Large intestine (tissue), 3 donors: ENCODE measurements around the gene AARS2. TPM values are rescaled to one million over a fixed set of nuclear protein-coding genes. Genes with fewer than 3 reads are reported as not detected.

Experiments used
- DNase-seq, 2 donors: peaks; one replicate each; pipeline versions ENCODE4 v3.0.0 to v3.0.0-alpha.2; 2013
- H3K27ac ChIP-seq: one replicate; pipeline ENCODE4 v1.5.1; 2013; ENCODE audit warnings: low read length
- H3K27me3 ChIP-seq: 2 replicates; pipeline ENCODE4 v1.6.1; 2013; ENCODE audit warnings: low read length; ENCODE audit not compliant: control insufficient read depth, insufficient read depth
- H3K36me3 ChIP-seq: 2 replicates; pipeline ENCODE4 v1.6.1; 2013; ENCODE audit warnings: low read length; ENCODE audit not compliant: control insufficient read depth, insufficient read depth
- H3K4me1 ChIP-seq: one replicate; pipeline ENCODE4 v1.6.1; 2013; ENCODE audit warnings: low read length; ENCODE audit not compliant: control insufficient read depth, insufficient read depth
- H3K4me3 ChIP-seq: one replicate; pipeline ENCODE4 v1.5.1; 2013; ENCODE audit warnings: low read length
- H3K9me3 ChIP-seq: one replicate; pipeline ENCODE4 v1.6.1; 2013; ENCODE audit warnings: mild to moderate bottlenecking, low read depth, low read length, moderate library complexity; ENCODE audit not compliant: control insufficient read depth
- WGBS: methylation state at CpG from one replicate; pipeline ENCODE4 v1.1.5; 2013; ENCODE audit warnings: low lambda C conversion rate; ENCODE audit not compliant: insufficient coverage; 5-methylcytosine and 5-hydroxymethylcytosine counted together
- polyA plus RNA-seq: library from polyadenylated mRNA; unstranded; fragments of 120-200 nt; gene quantifications from one replicate; pipeline ENCODE4 v1.2.1, GENCODE V29; 2013

Gene AARS2
- polyA plus RNA-seq, 1 donor = 14.3 TPM

DNA sequence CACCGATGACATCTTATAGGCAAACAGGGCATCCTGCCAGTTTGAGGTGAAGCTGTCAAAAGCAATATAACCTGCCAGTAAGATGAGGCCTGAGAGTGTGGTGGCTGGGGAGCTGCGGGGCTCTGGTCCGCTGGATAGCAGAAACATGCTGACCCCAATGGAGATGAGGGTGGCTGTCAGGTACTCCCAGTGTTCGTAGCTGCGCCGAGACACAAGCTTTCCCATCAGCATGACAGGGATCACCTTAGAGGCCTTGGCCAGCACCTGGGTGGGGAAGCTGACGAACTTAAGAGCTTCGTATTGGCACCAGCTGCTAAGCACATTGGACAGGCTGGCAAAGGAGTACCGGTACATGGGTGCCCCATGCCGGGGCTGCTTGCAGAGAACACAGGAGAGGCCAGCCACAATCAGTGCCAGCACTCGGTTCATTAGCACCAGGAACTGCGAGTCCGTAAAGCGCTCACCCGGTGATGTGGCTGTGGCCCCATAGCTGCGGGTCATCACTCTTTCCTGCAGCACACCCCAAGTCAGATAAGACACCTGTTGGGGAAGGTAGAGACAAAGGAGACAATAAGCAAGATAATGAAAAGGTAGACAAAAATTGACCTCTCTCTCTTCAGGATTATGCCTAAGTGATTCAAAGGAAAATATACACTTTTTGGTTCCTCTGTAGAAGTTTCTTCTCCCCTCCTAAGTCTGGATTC lies 57.9 kb downstream of the AARS2 start:
- WGBS = no CpG with 5 or more reads among the region's 16 CpGs

GRCh38 chr6:44254191-44255104 lies 58.7 kb downstream of the AARS2 start:
- Histone ChIP-seq H3K36me3 (peaks cover 69% of the 10 kb centered on the region), H3K4me3 (no peak overlapping the region), H3K9me3 (peaks cover 3% of the 10 kb centered on the region), H3K27me3 (no peaks in the 10 kb centered on the region), H3K4me1 (peaks cover 10% of the 10 kb centered on the region), H3K27ac (no peak overlapping the region)
- no CpG with 5 or more reads among the region's 12 CpGs for WGBS
- no peak for DNase-seq

More for the DNA sequence above, 57.9 kb downstream of the AARS2 start:
- peaks cover 10% of the 10 kb centered on the region for H3K4me1 ChIP-seq
- H3K27ac ChIP-seq = no peak overlapping the region
- H3K9me3 ChIP-seq = peaks cover 3% of the 10 kb centered on the region
- H3K27me3 ChIP-seq = no peaks in the 10 kb centered on the region
- no peak overlapping the region for H3K4me3 ChIP-seq
- H3K36me3 ChIP-seq = peaks cover 67% of the 10 kb centered on the region
- no peak for DNase-seq

DNA sequence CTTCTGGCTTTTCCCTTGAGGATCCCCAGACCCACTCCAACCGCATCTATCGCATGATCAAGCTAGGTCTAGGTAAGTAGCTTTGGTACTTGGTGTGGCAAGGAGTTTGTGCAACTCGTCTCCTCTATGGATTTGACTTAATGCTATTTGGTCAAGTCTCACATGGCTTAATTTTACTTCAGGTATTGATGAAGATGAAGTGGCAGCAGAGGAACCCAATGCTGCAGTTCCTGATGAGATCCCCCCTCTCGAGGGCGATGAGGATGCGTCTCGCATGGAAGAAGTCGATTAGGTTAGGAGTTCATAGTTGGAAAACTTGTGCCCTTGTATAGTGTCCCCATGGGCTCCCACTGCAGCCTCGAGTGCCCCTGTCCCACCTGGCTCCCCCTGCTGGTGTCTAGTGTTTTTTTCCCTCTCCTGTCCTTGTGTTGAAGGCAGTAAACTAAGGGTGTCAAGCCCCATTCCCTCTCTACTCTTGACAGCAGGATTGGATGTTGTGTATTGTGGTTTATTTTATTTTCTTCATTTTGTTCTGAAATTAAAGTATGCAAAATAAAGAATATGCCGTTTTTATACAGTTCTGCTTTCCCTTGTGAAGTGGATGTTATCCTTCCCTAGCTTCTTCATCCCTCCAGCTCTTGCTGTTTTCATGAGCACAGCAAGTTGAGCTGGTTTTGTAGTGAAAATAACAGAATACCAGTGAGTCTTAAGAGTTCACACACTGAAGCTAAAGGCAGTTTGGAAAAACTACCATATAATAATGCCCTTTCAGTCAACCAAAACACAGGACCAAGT lies 59.6 kb downstream of the AARS2 start:
- no peak overlapping the region for H3K27ac ChIP-seq
- H3K9me3 ChIP-seq = peaks cover 3% of the 10 kb centered on the region
- WGBS = 67% methylated on average over 1 of the region's 10 CpGs
- no peak overlapping the region for H3K4me3 ChIP-seq
- DNase-seq = no peak
- peaks cover 13% of the 10 kb centered on the region for H3K4me1 ChIP-seq
- peaks cover 70% of the 10 kb centered on the region for H3K36me3 ChIP-seq
- H3K27me3 ChIP-seq = no peaks in the 10 kb centered on the region

DNA sequence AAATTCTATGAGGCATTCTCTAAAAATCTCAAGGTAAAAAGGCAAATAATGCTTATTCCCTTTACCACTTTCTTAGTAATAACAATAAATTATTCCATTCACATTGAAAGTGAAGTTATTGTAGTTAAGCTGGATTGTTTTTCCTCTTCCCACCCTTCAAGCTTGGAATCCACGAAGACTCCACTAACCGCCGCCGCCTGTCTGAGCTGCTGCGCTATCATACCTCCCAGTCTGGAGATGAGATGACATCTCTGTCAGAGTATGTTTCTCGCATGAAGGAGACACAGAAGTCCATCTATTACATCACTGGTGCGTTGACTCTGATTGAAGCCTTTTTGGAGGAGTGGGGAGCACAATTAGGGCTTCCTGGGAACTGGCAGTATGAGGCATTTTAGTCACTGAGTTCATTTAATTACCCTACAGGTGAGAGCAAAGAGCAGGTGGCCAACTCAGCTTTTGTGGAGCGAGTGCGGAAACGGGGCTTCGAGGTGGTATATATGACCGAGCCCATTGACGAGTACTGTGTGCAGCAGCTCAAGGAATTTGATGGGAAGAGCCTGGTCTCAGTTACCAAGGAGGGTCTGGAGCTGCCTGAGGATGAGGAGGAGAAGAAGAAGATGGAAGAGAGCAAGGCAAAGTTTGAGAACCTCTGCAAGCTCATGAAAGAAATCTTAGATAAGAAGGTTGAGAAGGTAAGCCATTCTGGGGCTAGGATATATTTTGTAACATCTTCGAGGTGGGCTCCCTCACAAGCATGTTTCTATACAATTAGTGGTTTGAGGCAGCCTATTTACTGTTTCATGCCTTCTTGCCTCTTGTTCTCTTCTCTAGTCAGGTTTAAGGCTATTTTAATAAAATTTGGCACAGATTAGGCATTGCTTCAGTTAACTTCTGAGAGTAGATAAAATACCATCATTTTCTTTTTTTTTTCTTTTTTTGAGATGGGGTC lies 61.3 kb downstream of the AARS2 start:
- no peak overlapping the region for H3K4me3 ChIP-seq
- peaks cover 8% of the 10 kb centered on the region for H3K4me1 ChIP-seq
- peaks cover 70% of the 10 kb centered on the region for H3K36me3 ChIP-seq
- no peak overlapping the region for H3K27ac ChIP-seq
- WGBS = no CpG with 5 or more reads among the region's 14 CpGs
- DNase-seq = no peak
- no peaks in the 10 kb centered on the region for H3K27me3 ChIP-seq
- H3K9me3 ChIP-seq = peaks cover 1% of the 10 kb centered on the region

DNA sequence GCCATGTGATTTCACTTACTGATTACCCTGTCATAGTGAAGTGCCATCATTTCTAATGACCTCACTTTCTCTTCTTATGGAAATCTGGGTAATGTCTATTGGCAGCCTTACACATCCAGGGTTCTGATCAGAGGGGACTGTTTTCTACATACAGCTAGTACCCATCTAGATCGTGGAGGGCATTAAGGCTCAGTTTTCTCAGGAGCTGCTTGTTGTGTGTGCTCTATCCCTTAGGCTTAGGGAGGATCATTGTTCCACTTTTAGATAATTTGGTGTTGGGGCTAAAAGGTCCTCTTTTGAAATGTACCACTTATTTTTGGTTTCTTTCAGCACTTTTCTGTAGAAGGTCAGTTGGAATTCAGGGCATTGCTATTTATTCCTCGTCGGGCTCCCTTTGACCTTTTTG lies 62.4 kb downstream of the AARS2 start:
- H3K4me3 ChIP-seq = no peak overlapping the region

DNA sequence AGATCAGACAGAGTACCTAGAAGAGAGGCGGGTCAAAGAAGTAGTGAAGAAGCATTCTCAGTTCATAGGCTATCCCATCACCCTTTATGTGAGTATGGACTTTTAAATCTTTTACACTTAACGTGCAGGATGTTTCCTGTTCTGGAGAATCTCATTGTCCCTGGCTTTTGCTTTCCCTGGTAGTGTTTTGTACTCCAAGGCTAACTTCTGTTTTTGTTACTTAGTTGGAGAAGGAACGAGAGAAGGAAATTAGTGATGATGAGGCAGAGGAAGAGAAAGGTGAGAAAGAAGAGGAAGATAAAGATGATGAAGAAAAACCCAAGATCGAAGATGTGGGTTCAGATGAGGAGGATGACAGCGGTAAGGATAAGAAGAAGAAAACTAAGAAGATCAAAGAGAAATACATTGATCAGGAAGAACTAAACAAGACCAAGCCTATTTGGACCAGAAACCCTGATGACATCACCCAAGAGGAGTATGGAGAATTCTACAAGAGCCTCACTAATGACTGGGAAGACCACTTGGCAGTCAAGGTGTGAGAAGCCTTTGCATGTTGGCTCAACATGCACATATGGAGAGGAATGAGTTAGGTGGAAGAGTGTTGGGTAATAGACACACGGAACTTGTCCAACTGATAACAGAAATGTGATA lies 63.0 kb downstream of the AARS2 start:
- 58% methylated on average over 1 of the region's 6 CpGs for WGBS
- no peak for DNase-seq
- no peaks in the 10 kb centered on the region for H3K27me3 ChIP-seq
- no peak overlapping the region for H3K4me3 ChIP-seq
- peaks cover 8% of the 10 kb centered on the region for H3K4me1 ChIP-seq
- no peak overlapping the region for H3K27ac ChIP-seq
- H3K9me3 ChIP-seq = no peaks in the 10 kb centered on the region
- peaks cover 66% of the 10 kb centered on the region for H3K36me3 ChIP-seq

More for the DNA sequence above, 62.4 kb downstream of the AARS2 start:
- 100% methylated on average over 2 of the region's 3 CpGs for WGBS
- Histone ChIP-seq H3K9me3 (no peaks in the 10 kb centered on the region), H3K4me1 (peaks cover 5% of the 10 kb centered on the region), H3K27ac (no peak overlapping the region), H3K27me3 (no peaks in the 10 kb centered on the region), H3K36me3 (peaks cover 70% of the 10 kb centered on the region)
- DNase-seq = no peak

Other genes starting within 250 kb of the AARS2 start
- gene MRPL14, start 185.9 kb downstream of the AARS2 start, polyA plus RNA-seq = 51.4 TPM
- 34.4 TPM for gene TMEM63B, start 185.8 kb downstream of the AARS2 start, polyA plus RNA-seq
- gene CAPN11, start 154.5 kb downstream of the AARS2 start, polyA plus RNA-seq = 0.03 TPM
- gene MYMX, start 96.4 kb downstream of the AARS2 start, polyA plus RNA-seq = 0.13 TPM
- 47.4 TPM for gene SLC29A1, start 89.8 kb downstream of the AARS2 start, polyA plus RNA-seq
- 830 TPM for gene HSP90AB1, start 66.2 kb downstream of the AARS2 start, polyA plus RNA-seq
- gene SLC35B2, start 55.8 kb downstream of the AARS2 start, polyA plus RNA-seq = 43.5 TPM
- gene NFKBIE, start 47.8 kb downstream of the AARS2 start, polyA plus RNA-seq = 10.5 TPM
- gene TMEM151B, start 42.9 kb downstream of the AARS2 start, polyA plus RNA-seq = 3.2 TPM
- not detected for gene SPATS1, start 29.3 kb upstream of the AARS2 start, polyA plus RNA-seq
- gene CDC5L, start 74.4 kb upstream of the AARS2 start, polyA plus RNA-seq = 21.2 TPM